Memory B cell (primary cell): ENCODE results near the gene KAT6B.

Experiments used
- ATAC-seq: fragments of 150-1000 bp; cut with Tn5 transposase; 2 replicates; pipeline ENCODE4 v1.10.0; 2021; ENCODE audit warnings: low read depth, mild to moderate bottlenecking, moderate library complexity
- DNase-seq, 2 donors: peaks; one replicate each; pipeline ENCODE4 v3.0.0; 2022; ENCODE audit warnings: low spot score in 2 of 2
- H3K27ac Mint-ChIP-seq: one replicate; pipeline ENCODE4 v1.8.0; 2022; ENCODE audit warnings: mild to moderate bottlenecking, moderate library complexity, mixed read lengths
- H3K27me3 Mint-ChIP-seq: one replicate; pipeline ENCODE4 v1.8.0; 2022; ENCODE audit warnings: mixed read lengths
- H3K36me3 Mint-ChIP-seq: one replicate; pipeline ENCODE4 v1.8.0; 2022; ENCODE audit warnings: mild to moderate bottlenecking, mixed read lengths
- H3K4me1 Mint-ChIP-seq: one replicate; pipeline ENCODE4 v1.8.0; 2022; ENCODE audit warnings: mixed read lengths
- H3K4me3 Mint-ChIP-seq: one replicate; pipeline ENCODE4 v1.8.0; 2022; ENCODE audit warnings: mild to moderate bottlenecking, moderate library complexity, mixed read lengths
- H3K9me3 Mint-ChIP-seq: one replicate; pipeline ENCODE4 v1.8.0; 2022; ENCODE audit warnings: mixed read lengths

The KAT6B gene

GRCh38 chr10:74977913-74978847 lies 151.8 kb downstream of the KAT6B start:
- H3K4me1 Mint-ChIP-seq = peaks cover 30% of the 10 kb centered on the region
- peaks cover 29% of the 10 kb centered on the region for H3K36me3 Mint-ChIP-seq
- peak overlapping the region; percentile 90 for H3K27ac Mint-ChIP-seq
- H3K4me3 Mint-ChIP-seq = peak overlapping the region; percentile 22
- H3K27me3 Mint-ChIP-seq = no peaks in the 10 kb centered on the region
- no peaks in the 10 kb centered on the region for H3K9me3 Mint-ChIP-seq
- peak; percentile 18 to 53 for DNase-seq
- ATAC-seq = peak; percentile 96

GRCh38 chr10:74981831-74982633 lies 155.6 kb downstream of the KAT6B start:
- Mint-ChIP-seq H3K4me3 (no peak overlapping the region), H3K4me1 (peaks cover 21% of the 10 kb centered on the region), H3K36me3 (peaks cover 27% of the 10 kb centered on the region), H3K27ac (peak overlapping the region; percentile 83), H3K9me3 (no peaks in the 10 kb centered on the region), H3K27me3 (no peaks in the 10 kb centered on the region)
- ATAC-seq (no peak), DNase-seq (no peak)

GRCh38 chr10:74982634-74982982 lies 156.2 kb downstream of the KAT6B start:
- Mint-ChIP-seq H3K27ac (peak overlapping the region; percentile 83), H3K4me3 (no peak overlapping the region), H3K4me1 (peaks cover 16% of the 10 kb centered on the region), H3K9me3 (no peaks in the 10 kb centered on the region), H3K27me3 (no peaks in the 10 kb centered on the region), H3K36me3 (peaks cover 29% of the 10 kb centered on the region)
- no peak for ATAC-seq
- no peak for DNase-seq

DNA sequence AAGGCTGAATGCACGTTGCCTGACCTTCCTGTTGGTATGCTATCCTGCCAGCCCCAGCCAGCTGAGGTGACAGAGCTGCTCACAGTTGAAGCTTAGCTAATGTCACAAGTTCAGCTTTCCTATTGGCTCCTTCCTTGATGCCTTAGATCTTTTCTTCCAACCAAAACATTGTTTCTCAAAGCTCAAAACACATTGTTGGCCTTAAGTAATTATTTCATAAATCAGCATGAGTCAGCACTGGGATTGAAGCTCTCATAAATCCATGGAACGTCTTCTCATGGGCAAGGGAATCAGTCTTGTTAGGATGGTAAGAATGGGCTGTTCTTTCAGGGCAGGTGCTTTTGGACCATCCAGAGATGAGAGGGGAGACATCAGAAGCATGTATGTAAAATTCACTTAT lies 157.0 kb downstream of the KAT6B start:
- Mint-ChIP-seq H3K4me1 (peaks cover 11% of the 10 kb centered on the region), H3K4me3 (no peak overlapping the region), H3K27ac (no peak overlapping the region), H3K27me3 (no peaks in the 10 kb centered on the region), H3K9me3 (no peaks in the 10 kb centered on the region), H3K36me3 (peaks cover 30% of the 10 kb centered on the region)
- ATAC-seq = no peak
- no peak for DNase-seq

DNA sequence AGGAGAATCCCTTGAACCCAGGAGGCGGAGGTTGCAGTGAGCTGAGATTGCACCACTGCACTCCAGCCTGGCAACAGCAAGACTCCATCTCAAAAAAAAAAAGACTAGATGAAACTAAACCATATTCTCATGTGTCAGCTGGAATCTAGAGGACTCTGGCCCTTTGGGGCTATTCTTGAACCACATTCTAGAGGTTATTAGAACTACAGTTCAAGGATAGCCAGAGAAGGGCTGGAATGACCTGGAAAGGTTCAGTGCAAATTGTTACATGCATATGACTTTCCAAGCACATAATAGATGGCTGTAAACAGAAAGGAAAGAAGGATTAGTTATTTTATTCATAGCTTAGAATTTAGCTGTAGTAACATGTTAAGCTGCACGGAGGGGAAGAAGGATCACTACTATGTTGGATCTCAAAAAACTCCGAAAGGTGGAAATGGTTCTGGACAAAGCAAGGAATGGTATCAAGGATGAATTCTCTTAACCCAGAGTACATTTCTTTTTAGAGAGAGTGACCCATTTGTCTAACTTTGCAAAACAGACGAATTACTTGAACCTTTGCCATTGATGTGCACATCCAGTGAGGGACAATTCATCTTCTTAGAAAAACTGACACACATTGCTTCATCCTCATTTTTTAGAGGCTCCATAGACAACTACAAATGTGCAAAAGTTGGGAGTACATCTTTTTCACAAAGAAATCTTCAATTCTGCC lies 161.1 kb downstream of the KAT6B start:
- Mint-ChIP-seq H3K36me3 (peaks cover 30% of the 10 kb centered on the region), H3K27me3 (no peaks in the 10 kb centered on the region), H3K4me1 (peaks cover 5% of the 10 kb centered on the region), H3K27ac (no peak overlapping the region), H3K4me3 (no peak overlapping the region), H3K9me3 (no peaks in the 10 kb centered on the region)
- ATAC-seq (no peak), DNase-seq (no peak)

DNA sequence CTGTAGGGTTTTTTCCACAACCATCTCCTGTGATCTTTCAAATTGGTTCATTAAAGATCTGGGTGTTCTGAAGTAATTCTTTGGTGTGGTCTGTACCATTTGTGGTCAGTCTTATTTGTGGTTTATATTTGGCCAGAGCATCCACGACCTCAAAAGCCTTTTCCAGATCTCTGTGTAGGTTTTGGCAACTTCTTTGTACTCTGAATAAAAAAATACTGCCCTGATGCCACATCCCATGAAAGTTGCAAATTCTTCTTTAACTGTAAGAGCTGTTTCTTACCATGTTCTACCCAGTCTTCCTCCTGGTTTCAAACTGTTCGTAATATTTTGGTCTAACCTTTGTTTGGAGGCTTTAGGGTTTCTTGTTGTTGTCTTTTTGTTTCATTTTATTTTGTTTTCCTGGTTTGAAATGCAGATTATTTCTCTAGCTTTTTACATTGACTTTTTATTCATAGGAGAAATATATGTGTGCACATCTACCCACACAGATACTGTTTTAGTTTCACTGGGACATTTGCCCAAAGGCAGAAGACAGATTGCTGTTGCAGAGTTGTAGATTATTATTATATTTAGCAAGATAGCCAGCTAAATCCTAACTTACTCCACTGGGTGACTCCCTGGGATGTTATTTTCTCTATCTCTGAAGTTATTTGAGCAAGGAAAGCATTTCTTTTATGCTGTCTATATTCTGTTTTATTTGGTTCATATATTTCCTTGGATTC lies 161.8 kb downstream of the KAT6B start:
- peaks cover 3% of the 10 kb centered on the region for H3K4me1 Mint-ChIP-seq
- H3K9me3 Mint-ChIP-seq = no peaks in the 10 kb centered on the region
- ATAC-seq (no peak), DNase-seq (no peak)
- H3K4me3 Mint-ChIP-seq = no peak overlapping the region
- peaks cover 30% of the 10 kb centered on the region for H3K36me3 Mint-ChIP-seq
- no peaks in the 10 kb centered on the region for H3K27me3 Mint-ChIP-seq
- H3K27ac Mint-ChIP-seq = no peak overlapping the region

GRCh38 chr10:74988832-74989561 lies 162.6 kb downstream of the KAT6B start:
- Mint-ChIP-seq H3K27ac (no peak overlapping the region), H3K9me3 (no peaks in the 10 kb centered on the region), H3K4me1 (peaks cover 3% of the 10 kb centered on the region), H3K4me3 (no peak overlapping the region), H3K36me3 (peaks cover 28% of the 10 kb centered on the region), H3K27me3 (no peaks in the 10 kb centered on the region)
- DNase-seq (no peak), ATAC-seq (no peak)

DNA sequence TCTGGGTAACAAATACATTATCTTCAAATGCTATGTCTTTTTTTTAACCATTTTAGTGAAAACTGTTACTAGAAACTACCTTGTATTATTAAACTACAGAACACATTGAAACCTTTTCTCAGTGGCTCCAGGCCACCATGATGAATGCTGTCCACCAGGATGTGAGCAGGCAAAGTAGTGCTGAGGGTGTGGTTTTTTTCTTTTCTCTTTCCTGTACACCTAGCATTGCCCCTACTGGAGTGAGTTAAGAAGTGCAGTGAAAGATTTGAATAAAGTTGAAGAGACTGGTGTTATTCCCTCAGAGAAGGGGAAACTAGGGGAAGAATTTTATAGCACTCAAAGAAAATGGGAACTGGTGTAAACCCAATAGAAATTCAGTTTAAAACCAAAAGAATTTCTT lies 165.0 kb downstream of the KAT6B start:
- Mint-ChIP-seq H3K4me1 (peaks cover 3% of the 10 kb centered on the region), H3K27me3 (no peaks in the 10 kb centered on the region), H3K27ac (no peak overlapping the region), H3K4me3 (no peak overlapping the region), H3K9me3 (no peaks in the 10 kb centered on the region), H3K36me3 (peaks cover 36% of the 10 kb centered on the region)
- DNase-seq (no peak), ATAC-seq (peak; percentile 65)

GRCh38 chr10:74992068-74992467 lies 165.7 kb downstream of the KAT6B start:
- ATAC-seq = no peak

GRCh38 chr10:74993649-74994048 lies 167.2 kb downstream of the KAT6B start:
- Mint-ChIP-seq H3K36me3 (peaks cover 30% of the 10 kb centered on the region), H3K27me3 (no peaks in the 10 kb centered on the region), H3K4me1 (peaks cover 3% of the 10 kb centered on the region), H3K27ac (no peak overlapping the region), H3K4me3 (no peak overlapping the region), H3K9me3 (no peaks in the 10 kb centered on the region)
- DNase-seq (no peak), ATAC-seq (no peak)

More at GRCh38 chr10:74992068-74992467, 165.7 kb downstream of the KAT6B start:
- Mint-ChIP-seq H3K27me3 (no peaks in the 10 kb centered on the region), H3K27ac (no peak overlapping the region), H3K4me3 (no peak overlapping the region), H3K9me3 (no peaks in the 10 kb centered on the region), H3K36me3 (peaks cover 34% of the 10 kb centered on the region), H3K4me1 (peaks cover 3% of the 10 kb centered on the region)
- DNase-seq = no peak

GRCh38 chr10:74994854-74995253 lies 168.5 kb downstream of the KAT6B start:
- Mint-ChIP-seq H3K4me3 (no peak overlapping the region), H3K27ac (no peak overlapping the region), H3K9me3 (no peaks in the 10 kb centered on the region), H3K27me3 (no peaks in the 10 kb centered on the region), H3K36me3 (peaks cover 30% of the 10 kb centered on the region), H3K4me1 (peaks cover 7% of the 10 kb centered on the region)
- ATAC-seq (no peak), DNase-seq (no peak)

DNA sequence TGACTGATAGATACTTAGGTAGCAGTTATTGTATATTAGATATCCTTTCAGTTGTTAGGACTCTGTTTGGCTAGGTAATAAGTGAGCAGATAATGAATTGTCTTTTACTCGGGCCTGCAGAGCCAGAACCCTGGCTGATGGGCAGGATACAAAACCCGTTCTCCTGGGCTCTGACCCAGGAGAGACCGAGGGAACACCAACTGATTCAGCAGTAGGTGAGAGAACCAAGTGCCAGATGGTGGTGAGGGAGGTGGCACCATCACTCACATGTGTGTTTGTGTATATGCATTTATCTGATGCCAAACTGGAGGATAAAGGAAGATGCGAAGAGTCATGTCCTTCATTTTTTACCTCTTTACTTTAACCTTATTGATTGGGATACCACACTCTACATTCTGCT lies 169.4 kb downstream of the KAT6B start:
- no peak overlapping the region for H3K27ac Mint-ChIP-seq
- H3K4me3 Mint-ChIP-seq = no peak overlapping the region
- no peak for ATAC-seq
- no peaks in the 10 kb centered on the region for H3K9me3 Mint-ChIP-seq
- no peaks in the 10 kb centered on the region for H3K27me3 Mint-ChIP-seq
- H3K36me3 Mint-ChIP-seq = peaks cover 28% of the 10 kb centered on the region
- no peak for DNase-seq
- peaks cover 13% of the 10 kb centered on the region for H3K4me1 Mint-ChIP-seq

DNA sequence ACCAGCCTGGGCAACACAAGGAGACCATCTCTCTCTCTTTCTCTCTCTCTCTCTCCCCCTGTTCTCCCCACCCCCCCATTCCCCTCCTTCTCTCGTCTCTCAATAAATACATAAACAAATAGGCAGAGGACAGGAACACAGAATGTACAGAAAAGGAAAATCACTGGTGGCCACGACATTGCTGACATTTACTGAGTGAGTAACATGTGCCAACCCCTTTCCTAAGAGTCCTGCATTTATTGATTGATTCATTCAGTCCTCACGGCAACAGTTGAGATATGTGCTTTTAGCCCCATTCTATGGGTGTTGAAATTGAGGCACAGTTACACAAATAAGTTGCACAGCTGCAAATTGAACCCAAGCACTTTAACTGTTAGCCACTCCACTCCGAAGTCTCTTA lies 170.8 kb downstream of the KAT6B start:
- no peak overlapping the region for H3K27ac Mint-ChIP-seq
- peaks cover 15% of the 10 kb centered on the region for H3K4me1 Mint-ChIP-seq
- no peak for ATAC-seq
- no peak overlapping the region for H3K4me3 Mint-ChIP-seq
- DNase-seq = no peak
- no peaks in the 10 kb centered on the region for H3K9me3 Mint-ChIP-seq
- H3K27me3 Mint-ChIP-seq = no peaks in the 10 kb centered on the region
- H3K36me3 Mint-ChIP-seq = peaks cover 23% of the 10 kb centered on the region
